Colonic mucosa (tissue), 4 donors: ENCODE measurements around the gene ABCA4. TPM values are rescaled to one million over a fixed set of nuclear protein-coding genes. Genes with fewer than 3 reads are reported as not detected.

Experiments used
- DNase-seq: peaks from one replicate; pipeline ENCODE4 v3.0.0-alpha.2; 2020
- H3K27ac ChIP-seq: fragments of 200-600 bp; one replicate; pipeline ENCODE4 v1.8.0; 2021
- H3K27me3 ChIP-seq: fragments of 200-600 bp; one replicate; pipeline ENCODE4 v1.8.0; 2021
- H3K36me3 ChIP-seq: fragments of 200-600 bp; one replicate; pipeline ENCODE4 v1.8.0; 2021
- H3K4me1 ChIP-seq: fragments of 200-600 bp; one replicate; pipeline ENCODE4 v1.8.0; 2021; ENCODE audit warnings: mild to moderate bottlenecking
- H3K4me3 ChIP-seq: fragments of 200-600 bp; one replicate; pipeline ENCODE4 v1.8.0; 2021
- H3K9ac ChIP-seq, 2 donors: one replicate each; pipeline ENCODE4 v1.7.0; 2013; ENCODE audit warnings: control low read depth in 2 of 2, low read depth in 2 of 2, low read length in 2 of 2
- H3K9me3 ChIP-seq: fragments of 200-600 bp; one replicate; pipeline ENCODE4 v1.8.0; 2021
- intact Hi-C: fragments of 100-400 bp; cut with DNase I; formaldehyde crosslinking; loops from one replicate; pipeline ENCODE4 v1.14.1; 2022
- total RNA-seq, 2 donors: library from RNA; stranded (reverse); fragmentation: NEBNext Ultra II Directional in 1 of 2; extraction: Animal tissue kit (Norgen Biotek cat#: 25700) in 1 of 2; gene quantifications; one replicate each; pipeline ENCODE4 v1.2.1, GENCODE V29; 2021
- TF ChIP-seq, protein P1 (sequence below): fragments of 200-600 bp; IDR thresholded peaks from one replicate; pipeline ENCODE4 v1.8.0; 2022; ENCODE audit warnings: antibody characterized with exemption, mild to moderate bottlenecking
- donor health status: healthy.
- donor health status: DM: no; HTN: no; CAD: no.
- donor health status: DM: no; HTN: no; CAD: no.

ABCA4 gene
- total RNA-seq, 2 donors from 2014 or later: 0.02 to 0.27 TPM

DNA sequence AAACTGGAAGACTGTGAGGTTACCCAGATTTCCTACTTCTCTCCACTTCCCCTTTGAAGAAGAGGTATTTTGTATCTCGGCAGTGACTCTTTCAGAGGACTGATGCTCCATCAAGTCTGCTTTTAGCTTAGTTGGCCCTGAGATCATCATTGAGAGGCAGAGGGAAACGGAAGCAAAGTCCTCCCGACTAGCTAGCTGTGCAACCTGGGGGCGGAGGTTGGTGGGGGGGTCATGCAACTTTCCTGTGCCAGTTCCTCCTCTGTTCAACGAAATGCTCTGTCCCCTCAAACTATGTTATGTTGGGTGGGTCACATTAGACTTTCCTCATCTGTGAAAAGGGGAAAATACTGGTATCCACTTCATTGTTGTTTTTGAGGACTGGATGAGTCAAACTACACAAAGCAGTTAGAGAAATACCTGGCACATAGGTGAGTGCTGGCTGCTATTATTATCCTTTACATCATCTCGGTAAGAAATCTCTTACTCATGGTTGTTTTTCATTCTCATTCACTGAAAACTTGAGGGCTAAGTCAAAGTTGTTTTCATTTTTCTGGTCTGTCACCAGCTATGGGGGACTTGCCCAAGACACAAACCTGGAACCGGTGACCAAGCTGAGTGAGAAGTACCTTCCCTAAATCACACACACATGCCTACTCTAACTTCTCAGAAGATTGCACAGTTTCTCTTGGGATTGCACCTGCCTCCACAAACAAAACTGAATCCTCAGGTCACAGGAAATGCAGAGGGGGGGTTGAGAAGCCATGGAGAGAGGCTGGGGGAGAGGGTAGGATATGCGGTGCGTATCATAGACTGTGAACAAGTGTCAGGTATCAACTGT, 83.3 kb downstream of the ABCA4 start:
- Histone ChIP-seq H3K27me3 (no peaks in the 10 kb centered on the region), H3K4me3 (no peak overlapping the region), H3K9me3 (no peaks in the 10 kb centered on the region), H3K4me1 (no peaks in the 10 kb centered on the region), H3K27ac (no peak overlapping the region), H3K36me3 (no peaks in the 10 kb centered on the region), H3K9ac (no peak overlapping the region)
- TF ChIP-seq, protein P1, sequence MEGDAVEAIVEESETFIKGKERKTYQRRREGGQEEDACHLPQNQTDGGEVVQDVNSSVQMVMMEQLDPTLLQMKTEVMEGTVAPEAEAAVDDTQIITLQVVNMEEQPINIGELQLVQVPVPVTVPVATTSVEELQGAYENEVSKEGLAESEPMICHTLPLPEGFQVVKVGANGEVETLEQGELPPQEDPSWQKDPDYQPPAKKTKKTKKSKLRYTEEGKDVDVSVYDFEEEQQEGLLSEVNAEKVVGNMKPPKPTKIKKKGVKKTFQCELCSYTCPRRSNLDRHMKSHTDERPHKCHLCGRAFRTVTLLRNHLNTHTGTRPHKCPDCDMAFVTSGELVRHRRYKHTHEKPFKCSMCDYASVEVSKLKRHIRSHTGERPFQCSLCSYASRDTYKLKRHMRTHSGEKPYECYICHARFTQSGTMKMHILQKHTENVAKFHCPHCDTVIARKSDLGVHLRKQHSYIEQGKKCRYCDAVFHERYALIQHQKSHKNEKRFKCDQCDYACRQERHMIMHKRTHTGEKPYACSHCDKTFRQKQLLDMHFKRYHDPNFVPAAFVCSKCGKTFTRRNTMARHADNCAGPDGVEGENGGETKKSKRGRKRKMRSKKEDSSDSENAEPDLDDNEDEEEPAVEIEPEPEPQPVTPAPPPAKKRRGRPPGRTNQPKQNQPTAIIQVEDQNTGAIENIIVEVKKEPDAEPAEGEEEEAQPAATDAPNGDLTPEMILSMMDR: no peak
- intact Hi-C loops: no loop called here
- no peak for DNase-seq

DNA sequence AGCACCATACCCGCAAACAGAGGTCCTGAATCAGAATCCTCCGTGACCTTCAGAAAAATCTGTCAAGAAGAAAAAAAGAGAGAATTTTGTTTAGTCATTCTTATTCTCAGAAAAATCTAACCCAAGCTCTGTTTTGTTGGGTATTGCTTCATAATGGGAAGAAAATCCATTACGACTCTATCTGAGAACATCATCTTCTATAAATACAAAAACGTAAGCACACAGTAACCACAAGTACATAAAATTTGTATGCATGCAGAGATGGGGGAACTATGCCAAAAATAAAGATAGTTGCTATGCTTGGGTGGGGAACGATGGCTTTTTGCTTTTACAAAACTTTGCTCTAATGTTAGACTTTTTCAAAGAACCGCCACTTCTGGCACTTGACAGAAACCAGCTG, 84.2 kb downstream of the ABCA4 start:
- intact Hi-C loops: no loop called here
- DNase-seq: no peak
- Histone ChIP-seq H3K9ac (no peak overlapping the region), H3K36me3 (no peaks in the 10 kb centered on the region), H3K9me3 (no peaks in the 10 kb centered on the region), H3K27me3 (no peaks in the 10 kb centered on the region), H3K4me3 (no peak overlapping the region), H3K4me1 (no peaks in the 10 kb centered on the region), H3K27ac (no peak overlapping the region)
- TF ChIP-seq, protein P1: no peak

DNA sequence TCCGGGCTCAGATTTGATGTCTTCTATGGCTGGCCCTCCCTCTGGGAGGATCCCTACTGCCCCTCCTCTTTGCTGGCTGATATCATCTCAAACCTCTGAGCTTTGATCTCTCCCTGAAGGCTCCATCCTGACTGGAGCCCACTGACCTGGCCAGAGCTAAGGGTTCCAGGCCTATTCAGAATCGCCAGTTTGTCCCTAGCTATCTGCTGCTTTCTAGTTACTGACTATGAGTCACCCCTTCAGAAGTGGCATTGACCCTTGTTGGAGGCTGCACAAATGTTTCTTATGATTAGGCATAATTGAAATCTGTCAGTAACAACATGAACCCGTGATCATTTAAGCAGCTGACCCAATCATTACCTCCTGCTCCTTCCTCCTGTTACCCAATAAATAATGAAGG, 87.1 kb downstream of the ABCA4 start:
- H3K4me3 ChIP-seq: no peak overlapping the region
- TF ChIP-seq, protein P1: no peak
- no peaks in the 10 kb centered on the region for H3K4me1 ChIP-seq
- intact Hi-C loops: no loop called here
- no peaks in the 10 kb centered on the region for H3K27me3 ChIP-seq
- no peaks in the 10 kb centered on the region for H3K9me3 ChIP-seq
- H3K9ac ChIP-seq: no peak overlapping the region
- no peaks in the 10 kb centered on the region for H3K36me3 ChIP-seq
- no peak for DNase-seq
- no peak overlapping the region for H3K27ac ChIP-seq

DNA sequence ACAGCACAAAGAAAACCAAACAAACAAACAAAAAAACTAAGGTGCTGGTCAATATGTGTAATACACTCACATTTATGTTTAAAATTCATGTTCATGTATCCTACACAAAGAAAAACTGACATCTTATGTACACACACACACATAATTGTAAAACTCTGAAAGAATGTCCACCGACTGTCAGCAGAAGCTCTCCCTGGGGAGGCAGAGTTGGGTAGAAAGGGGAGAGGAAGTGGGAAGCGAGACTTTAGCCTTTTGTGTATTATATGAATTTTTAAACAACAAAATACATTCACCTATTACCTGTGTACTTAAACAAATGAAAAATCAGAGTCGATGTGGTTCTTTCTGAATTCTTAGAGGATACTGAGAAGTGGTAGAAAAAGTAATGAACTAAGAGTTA, 88.3 kb downstream of the ABCA4 start:
- Histone ChIP-seq H3K9me3 (no peaks in the 10 kb centered on the region), H3K4me1 (no peaks in the 10 kb centered on the region), H3K36me3 (no peaks in the 10 kb centered on the region), H3K9ac (no peak overlapping the region), H3K27ac (no peak overlapping the region), H3K4me3 (no peak overlapping the region), H3K27me3 (no peaks in the 10 kb centered on the region)
- intact Hi-C loops: no loop called here
- TF ChIP-seq, protein P1: no peak
- DNase-seq: no peak

DNA sequence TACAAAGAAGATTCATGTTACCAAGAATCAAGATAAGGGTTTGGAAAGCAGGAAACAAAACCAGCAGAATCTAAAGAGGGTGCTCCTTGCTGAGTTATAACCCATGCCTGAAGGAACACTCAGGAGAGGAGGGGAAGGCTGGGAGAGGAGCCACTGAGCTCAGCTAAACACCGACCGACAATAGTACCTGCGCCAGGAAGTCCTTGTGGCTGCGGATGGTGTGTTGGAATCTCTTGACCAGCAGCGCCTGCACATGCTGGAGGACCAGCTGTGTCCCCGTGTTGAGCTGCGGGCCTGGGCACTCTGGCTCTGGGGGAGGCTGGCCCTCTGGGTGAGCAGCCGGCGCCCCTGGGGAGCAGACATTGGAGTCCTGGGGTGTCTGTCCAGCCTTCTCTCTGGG, 89.4 kb downstream of the ABCA4 start:
- Histone ChIP-seq H3K27ac (no peak overlapping the region), H3K4me1 (no peaks in the 10 kb centered on the region), H3K9me3 (no peaks in the 10 kb centered on the region), H3K27me3 (no peaks in the 10 kb centered on the region), H3K36me3 (no peaks in the 10 kb centered on the region), H3K9ac (no peak overlapping the region), H3K4me3 (no peak overlapping the region)
- no peak for DNase-seq
- intact Hi-C loops: no loop called here
- TF ChIP-seq, protein P1: no peak
